ENCODE data around the gene ASZ1.

The ASZ1 gene

GRCh38 chr7:117458977-117459583 is 31.8 kb upstream of the ASZ1 start:
- in situ Hi-C loops (cut with MboI; ENCODE audit: low sequenced_read_pairs, unreplicated experiment) = no loop called here
- DNase-seq (ENCODE audit: low spot score) = peak; percentile 40
- TF ChIP-seq CTCF (IDR thresholded peaks at IDR 0.05; ENCODE audit: borderline replicate concordance, control extremely low read depth, extremely low read depth, insufficient read depth, missing control alignments) = peak; percentile 40

- in situ Hi-C loops (cut with MboI; ENCODE audit: low sequenced_read_pairs, unreplicated experiment) = no loop called here
- no peak for TF ChIP-seq CTCF (IDR thresholded peaks at IDR 0.05; ENCODE audit: borderline replicate concordance, control extremely low read depth, extremely low read depth, insufficient read depth, missing control alignments)
- no peak for DNase-seq (ENCODE audit: low spot score)
Measured at GRCh38 chr7:117448655-117449054, 21.4 kb upstream of the ASZ1 start.

GRCh38 chr7:117446220-117446815 is 19.0 kb upstream of the ASZ1 start:
- in situ Hi-C loops (cut with MboI; ENCODE audit: low sequenced_read_pairs, unreplicated experiment) = no loop called here
- no peak for TF ChIP-seq CTCF (IDR thresholded peaks at IDR 0.05; ENCODE audit: borderline replicate concordance, control extremely low read depth, extremely low read depth, insufficient read depth, missing control alignments)
- DNase-seq (ENCODE audit: low spot score) = no peak

- no peak for DNase-seq (ENCODE audit: low spot score)
- in situ Hi-C loops (cut with MboI; ENCODE audit: low sequenced_read_pairs, unreplicated experiment) = no loop called here
- no peak for TF ChIP-seq CTCF (IDR thresholded peaks at IDR 0.05; ENCODE audit: borderline replicate concordance, control extremely low read depth, extremely low read depth, insufficient read depth, missing control alignments)
Measured at GRCh38 chr7:117445206-117445605, 17.9 kb upstream of the ASZ1 start.

- TF ChIP-seq CTCF (IDR thresholded peaks at IDR 0.05; ENCODE audit: borderline replicate concordance, control extremely low read depth, extremely low read depth, insufficient read depth, missing control alignments) = no peak
- in situ Hi-C loops (cut with MboI; ENCODE audit: low sequenced_read_pairs, unreplicated experiment) = no loop called here
- DNase-seq (ENCODE audit: low spot score) = no peak
Measured at GRCh38 chr7:117444646-117445045, 17.4 kb upstream of the ASZ1 start.

GRCh38 chr7:117435475-117436043 is 8.3 kb upstream of the ASZ1 start:
- TF ChIP-seq CTCF (IDR thresholded peaks at IDR 0.05; ENCODE audit: borderline replicate concordance, control extremely low read depth, extremely low read depth, insufficient read depth, missing control alignments) = no peak
- in situ Hi-C loops (cut with MboI; ENCODE audit: low sequenced_read_pairs, unreplicated experiment) = no loop called here
- peak; percentile 40 for DNase-seq (ENCODE audit: low spot score)
